H1 (cell line): Measurements from ENCODE around the gene DIPK1B. TPM values are rescaled to one million over a fixed set of nuclear protein-coding genes. Genes with fewer than 3 reads are reported as not detected.

Experiments
- CTCF ChIA-PET: fragments of 300-600 bp; sonication (Branson Sonifier 250); formaldehyde crosslinking; loops from one replicate; lab custom pipeline; 2021; ENCODE audit not compliant: partially characterized antibody; lab: Charles Lee
- POLR2A ChIA-PET: fragments of 300-600 bp; sonication (Branson Sonifier 250); formaldehyde crosslinking; loops from one replicate; lab custom pipeline; 2021; ENCODE audit warnings: inconsistent platforms; ENCODE audit not compliant: partially characterized antibody; lab: Charles Lee
- DNase-seq, 2 experiments: peaks; one replicate each; pipeline versions ENCODE4 v3.0.0 to v3.0.0-alpha.2; 2010 to 2022; ENCODE audit warnings: low spot score in 2 of 2, low read depth in 1 of 2, mixed read lengths in 1 of 2
- FAIRE-seq: peaks from 2 replicates; lab custom pipeline; 2011; peaks lifted over from hg19 to GRCh38; lab: Jason Lieb, UNC
- H2AFZ ChIP-seq: 2 replicates; pipeline ENCODE4 v1.8.1; 2012; ENCODE audit warnings: low read length, inconsistent platforms
- H2AK5ac ChIP-seq: 2 replicates; pipeline ENCODE4 v1.6.1; 2013; ENCODE audit warnings: low read depth, low read length
- H2BK120ac ChIP-seq: replicated peaks from 2 replicates; pipeline ENCODE3; 2013; ENCODE audit warnings: low read depth, low read length, inconsistent platforms
- H2BK12ac ChIP-seq: 2 replicates; pipeline ENCODE4 v1.6.1; 2013; ENCODE audit warnings: low read depth, low read length
- H2BK15ac ChIP-seq: 2 replicates; pipeline ENCODE4 v1.6.1; 2013; ENCODE audit warnings: low read length
- H2BK20ac ChIP-seq: 2 replicates; pipeline ENCODE4 v1.6.1; 2013; ENCODE audit warnings: low read length
- H2BK5ac ChIP-seq: 2 replicates; pipeline ENCODE4 v1.6.1; 2013; ENCODE audit warnings: low read depth, low read length
- H3K14ac ChIP-seq: 2 replicates; pipeline ENCODE4 v1.6.1; 2013; ENCODE audit warnings: inconsistent platforms; ENCODE audit not compliant: insufficient read length
- H3K18ac ChIP-seq: 2 replicates; pipeline ENCODE4 v1.6.1; 2013; ENCODE audit warnings: low read length; ENCODE audit errors: extremely low read depth
- H3K23ac ChIP-seq: 2 replicates; pipeline ENCODE4 v1.6.1; 2013; ENCODE audit warnings: inconsistent platforms; ENCODE audit not compliant: insufficient read length
- H3K23me2 ChIP-seq: 2 replicates; pipeline ENCODE4 v1.6.1; 2013; ENCODE audit warnings: low read depth, low read length
- H3K27ac ChIP-seq: 2 replicates; pipeline ENCODE4 v1.6.1; 2011; ENCODE audit warnings: low read depth, low read length, inconsistent platforms
- H3K27me3 ChIP-seq, 4 experiments: replicated peaks in 1 of 4; 1 replicate in 1 of 4; 2 replicates in 3 of 4; pipeline versions ENCODE4 v1.6.1 to v1.8.1; 2011 to 2013; ENCODE audit warnings: low read length in 3 of 4, mild to moderate bottlenecking in 3 of 4, inconsistent platforms in 2 of 4, mixed read lengths in 2 of 4, moderate library complexity in 1 of 4; ENCODE audit not compliant: control insufficient read depth in 3 of 4, insufficient read depth in 3 of 4; ENCODE audit errors: extremely low read depth in 1 of 4
- H3K36me3 ChIP-seq, 4 experiments: 2 replicates each; pipeline versions ENCODE4 v1.6.1 to v1.8.1; 2011 to 2013; ENCODE audit warnings: mild to moderate bottlenecking in 4 of 4, low read length in 3 of 4, moderate library complexity in 2 of 4, control low read depth in 1 of 4, inconsistent platforms in 1 of 4; ENCODE audit not compliant: insufficient read depth in 4 of 4, control insufficient read depth in 2 of 4
- H3K4ac ChIP-seq: replicated peaks from 2 replicates; pipeline ENCODE3; 2013; ENCODE audit warnings: low read length, low read depth, mixed read lengths, inconsistent platforms; ENCODE audit not compliant: insufficient read length
- H3K4me1 ChIP-seq, 4 experiments: replicated peaks in 1 of 4; 1 replicate in 1 of 4; 2 replicates in 3 of 4; pipeline versions ENCODE4 v1.6.1 to v1.8.1; 2011 to 2013; ENCODE audit warnings: low read length in 3 of 4, inconsistent platforms in 2 of 4, mixed read lengths in 1 of 4; ENCODE audit not compliant: insufficient read depth in 4 of 4, control insufficient read depth in 3 of 4
- H3K4me2 ChIP-seq, 2 experiments: 2 replicates each; pipeline versions ENCODE4 v1.6.1 to v1.8.1; 2011 to 2013; ENCODE audit warnings: low read depth in 2 of 2, low read length in 2 of 2, control low read depth in 1 of 2, inconsistent platforms in 1 of 2, mild to moderate bottlenecking in 1 of 2; ENCODE audit not compliant: insufficient read depth in 1 of 2
- H3K4me3 ChIP-seq, 4 experiments: fragments of 200-600, 300-600 bp in 1 of 4; sonication (generic), shearing (Covaris generic), sonication (Bioruptor Twin) in 1 of 4; 2 replicates each; pipeline versions ENCODE4 v1.5.1 to v1.8.1; 2011 to 2016; ENCODE audit warnings: low read length in 4 of 4, low read depth in 3 of 4, control low read depth in 2 of 4, inconsistent platforms in 2 of 4, mild to moderate bottlenecking in 2 of 4, mixed read lengths in 1 of 4, moderate library complexity in 1 of 4; ENCODE audit not compliant: insufficient read depth in 2 of 4; ENCODE audit errors: extremely low read depth in 1 of 4
- H3K56ac ChIP-seq: replicated peaks from 2 replicates; pipeline ENCODE3; 2013; ENCODE audit warnings: low read depth, mild to moderate bottlenecking, mixed read lengths, low read length, inconsistent platforms; ENCODE audit not compliant: insufficient read length
- H3K79me1 ChIP-seq: 2 replicates; pipeline ENCODE4 v1.6.1; 2013; ENCODE audit warnings: low read depth, low read length, control low read depth
- H3K79me2 ChIP-seq, 2 experiments: 2 replicates each; pipeline versions ENCODE4 v1.6.1 to v1.8.1; 2012 to 2013; ENCODE audit warnings: low read length in 2 of 2, mild to moderate bottlenecking in 2 of 2, inconsistent platforms in 1 of 2; ENCODE audit not compliant: insufficient read depth in 2 of 2, control insufficient read depth in 1 of 2
- H3K9ac ChIP-seq, 4 experiments: replicated peaks in 1 of 4; 1 replicate in 1 of 4; 2 replicates in 3 of 4; pipeline versions ENCODE4 v1.6.1 to v1.8.1; 2011 to 2013; ENCODE audit warnings: low read depth in 3 of 4, low read length in 3 of 4, control low read depth in 2 of 4, mild to moderate bottlenecking in 2 of 4, moderate library complexity in 2 of 4, inconsistent platforms in 1 of 4; ENCODE audit errors: extremely low read depth in 1 of 4
- H3K9me3 ChIP-seq, 2 experiments: 2 replicates each; pipeline versions ENCODE4 v1.6.1 to v1.8.1; 2012 to 2013; ENCODE audit warnings: mild to moderate bottlenecking in 2 of 2, moderate library complexity in 2 of 2, control low read depth in 1 of 2, inconsistent platforms in 1 of 2, low read depth in 1 of 2, low read length in 1 of 2, mixed read lengths in 1 of 2; ENCODE audit not compliant: insufficient read depth in 2 of 2
- H4K20me1 ChIP-seq, 2 experiments: replicated peaks in 1 of 2; 2 replicates each; pipeline versions ENCODE3 to v1.8.1; 2011 to 2013; ENCODE audit warnings: inconsistent platforms in 2 of 2, low read length in 2 of 2, mild to moderate bottlenecking in 1 of 2; ENCODE audit not compliant: insufficient read depth in 2 of 2, control insufficient read depth in 1 of 2
- H4K5ac ChIP-seq: 2 replicates; pipeline ENCODE4 v1.6.1; 2013; ENCODE audit warnings: low read length, low read depth, mixed read lengths, inconsistent platforms; ENCODE audit not compliant: insufficient read length
- H4K8ac ChIP-seq: 2 replicates; pipeline ENCODE4 v1.8.0; 2013; ENCODE audit warnings: mild to moderate bottlenecking, moderate library complexity, low read length, inconsistent platforms; ENCODE audit not compliant: insufficient read depth; ENCODE audit errors: extremely low read depth
- H4K91ac ChIP-seq: replicated peaks from 2 replicates; pipeline ENCODE3; 2013; ENCODE audit warnings: low read length, mixed read lengths, inconsistent platforms; ENCODE audit not compliant: insufficient read length
- POLR2A ChIP-seq, 2 experiments: IDR thresholded peaks; 1 replicate in 1 of 2; 2 replicates in 1 of 2; pipeline ENCODE4 v1.6.1; 2011; ENCODE audit warnings: low read depth in 2 of 2, low read length in 2 of 2, mild to moderate bottlenecking in 2 of 2; ENCODE audit errors: control extremely low read depth in 1 of 2
- WGBS, 2 experiments: shearing (Covaris generic) in 1 of 2; methylation state at CpG; one replicate each; pipeline versions ENCODE4 v1.1.6 to v1.1.7; 2013 to 2015; ENCODE audit warnings: low lambda C conversion rate in 2 of 2, mixed read lengths in 2 of 2, inconsistent platforms in 1 of 2, low coverage in 1 of 2, missing lambda C conversion rate in 1 of 2; ENCODE audit not compliant: insufficient replicate concordance in 2 of 2, insufficient coverage in 1 of 2, insufficient read length in 1 of 2; ENCODE audit errors: extremely low coverage in 1 of 2, missing lambda C conversion rate in 1 of 2; 5-methylcytosine and 5-hydroxymethylcytosine counted together
- polyA plus RNA-seq, 7 experiments: library from polyadenylated mRNA; depleted of rRNA in 3 of 7; stranded (reverse) in 5 of 7; unstranded in 2 of 7; fragments of >200 nt in 5 of 7; fragments of 200-250 nt in 2 of 7; gene quantifications; 1 replicate in 5 of 7; 2 replicates in 1 of 7; 4 replicates in 1 of 7; pipeline versions ENCODE4 v1.2.1 to v1.2.3, GENCODE V29; 2011 to 2013; ENCODE audit warnings: missing spikeins in 2 of 7, mixed read lengths in 2 of 7
- total RNA-seq: library from RNA; stranded (reverse); fragmentation: NEBNext Ultra II Directional; extraction: Animal tissue kit (Norgen Biotek cat#: 25700); gene quantifications from 2 replicates; pipeline ENCODE4 v1.2.1, GENCODE V29; 2021
- TF ChIP-seq, protein P1 (sequence below): IDR thresholded peaks from 2 replicates; pipeline ENCODE4 v1.6.1; 2012; ENCODE audit warnings: inconsistent platforms

Gene DIPK1B
- total and polyA plus RNA-seq, 2 of the 8 experiments (the other 6 are each of a cell fraction or from before 2014, with no cell fraction given) = 32.3 to 64.8 TPM

DNA sequence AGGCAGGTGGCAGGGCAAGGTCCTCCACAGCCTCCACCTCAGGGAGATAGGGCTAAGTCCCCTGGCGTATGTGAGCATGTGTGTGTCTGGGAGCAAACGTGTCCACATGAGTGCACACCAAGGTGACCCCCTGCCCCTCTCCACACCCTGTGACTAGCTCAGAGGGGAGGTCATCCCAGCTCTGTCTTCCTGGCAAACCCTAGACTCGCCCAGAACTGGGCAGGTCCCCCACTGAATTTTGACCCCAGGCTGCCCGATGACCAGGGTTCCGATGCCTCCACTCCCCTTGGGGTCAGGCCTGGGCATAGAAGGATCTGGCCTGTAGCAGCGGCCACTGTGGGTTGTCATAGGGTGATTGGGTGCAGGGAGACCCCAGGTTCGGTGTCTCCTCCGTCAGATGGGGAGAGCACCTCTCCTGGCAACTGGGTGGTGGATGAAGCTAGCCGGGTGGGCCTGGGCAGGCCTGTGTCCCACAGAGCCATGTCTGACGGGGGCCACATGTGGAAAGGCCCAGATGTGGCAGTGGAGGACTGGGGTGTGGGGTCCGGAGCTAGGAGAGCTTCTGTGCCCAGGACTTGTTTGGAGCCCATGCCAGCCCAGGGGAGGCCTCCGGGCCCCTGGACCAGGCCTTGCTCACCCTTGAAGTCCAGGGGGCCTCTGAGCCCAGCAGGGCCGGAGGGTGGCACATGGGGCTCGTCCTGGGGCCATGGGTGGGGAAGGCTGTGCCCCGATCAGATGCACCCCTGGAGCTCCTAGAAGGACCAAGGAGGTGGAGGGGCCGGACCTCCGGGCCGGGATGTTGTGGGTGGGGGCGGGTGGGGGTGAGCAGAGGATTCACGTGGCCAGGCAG, 6.2 kb downstream of the DIPK1B start:
- Histone ChIP-seq H2BK12ac (no peak overlapping the region), H3K14ac (no peak overlapping the region), H3K4me2 (no peak overlapping the region), H3K79me1 (peaks cover 18% of the 10 kb centered on the region), H3K9me3 (no peaks in the 10 kb centered on the region), H4K8ac (no peak overlapping the region; the same call in 1 of the 2 replicates), H2BK20ac (no peak overlapping the region), H4K20me1 (peaks cover 20 to 34% of the 10 kb centered on the region in 2 experiments), H2BK120ac (no peak overlapping the region), H3K18ac (no peak overlapping the region), H2AK5ac (no peak overlapping the region), H3K23ac (no peak overlapping the region), H4K5ac (no peak overlapping the region), H3K23me2 (no peaks in the 10 kb centered on the region; the same call in 1 of the 2 replicates), H2AFZ (no peak overlapping the region), H2BK5ac (no peak overlapping the region), H3K56ac (no peak overlapping the region), H3K4me3 (no peak overlapping the region), H3K36me3 (peaks cover 2 to 17% (median 8%) of the 10 kb centered on the region in 4 experiments; a peak in 5 of 8 replicates), H3K27ac (no peak overlapping the region), H3K27me3 (no peaks in the 10 kb centered on the region), H3K4me1 (peaks cover 0 to 9% (median 3%) of the 10 kb centered on the region in 4 experiments; a peak in 4 of 7 replicates), H4K91ac (no peak overlapping the region), H3K9ac (no peak overlapping the region), H3K4ac (peak overlapping the region; percentile 38), H3K79me2 (peaks cover 0 to 7% of the 10 kb centered on the region in 2 experiments; a peak in 1 of 4 replicates), H2BK15ac (no peak overlapping the region)
- FAIRE-seq = no peak
- 91% methylated on average over 13 of the region's 20 CpGs; no CpG with 5 or more reads in 1 of the 2 experiments for WGBS, 2 experiments
- TF ChIP-seq, protein P1, sequence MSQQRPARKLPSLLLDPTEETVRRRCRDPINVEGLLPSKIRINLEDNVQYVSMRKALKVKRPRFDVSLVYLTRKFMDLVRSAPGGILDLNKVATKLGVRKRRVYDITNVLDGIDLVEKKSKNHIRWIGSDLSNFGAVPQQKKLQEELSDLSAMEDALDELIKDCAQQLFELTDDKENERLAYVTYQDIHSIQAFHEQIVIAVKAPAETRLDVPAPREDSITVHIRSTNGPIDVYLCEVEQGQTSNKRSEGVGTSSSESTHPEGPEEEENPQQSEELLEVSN = no peak
- TF ChIP-seq POLR2A (IDR thresholded peaks at IDR 0.05; ENCODE audit: control extremely low read depth in 1 of 2, low read depth in 2 of 2, low read length in 2 of 2) = peak in 1 of 2 experiments; percentile 15; a peak in 1 of 3 replicates
- POLR2A ChIA-PET = interaction anchor here (0.6 to 11.2 kb wide), 5 partner anchors 13 to 395 kb away, joined by 3 to 223 read pairs (median 3); partner anchors contain the start of gene LCN10
- no peak for DNase-seq
- CTCF ChIA-PET = interaction anchor here (0.8 to 9.2 kb wide), 7 partner anchors 10 to 407 kb away, joined by 3 to 62 read pairs (median 3); partner anchors contain the start of gene LCN8
